BLaER1 (cell line): ENCODE measurements around the gene ACAP3.
A peak's percentile ranks its signal among the peaks of the same experiment; 100 is the strongest.

Experiments
- H3K27ac ChIP-seq: shearing (Covaris generic); formaldehyde crosslinking; 2 replicates; pipeline ENCODE4 v1.8.1; 2022
- H3K27me3 ChIP-seq: shearing (Covaris generic); formaldehyde crosslinking; 2 replicates; pipeline ENCODE4 v1.8.1; 2022
- H3K36me3 ChIP-seq: shearing (Covaris generic); formaldehyde crosslinking; 2 replicates; pipeline ENCODE4 v1.8.1; 2022
- H3K4me1 ChIP-seq: shearing (Covaris generic); formaldehyde crosslinking; 2 replicates; pipeline ENCODE4 v1.8.1; 2022
- H3K4me2 ChIP-seq: shearing (Covaris generic); formaldehyde crosslinking; 2 replicates; pipeline ENCODE4 v1.8.1; 2022
- H3K4me3 ChIP-seq: shearing (Covaris generic); formaldehyde crosslinking; 2 replicates; pipeline ENCODE4 v1.8.1; 2022
- H3K9ac ChIP-seq: shearing (Covaris generic); formaldehyde crosslinking; 2 replicates; pipeline ENCODE4 v1.8.1; 2022
- H3K9me3 ChIP-seq: shearing (Covaris generic); formaldehyde crosslinking; 2 replicates; pipeline ENCODE4 v1.8.1; 2022
- H4K20me1 ChIP-seq: shearing (Covaris generic); formaldehyde crosslinking; 2 replicates; pipeline ENCODE4 v1.8.1; 2022
- Cebpa-rat ChIP-seq: shearing (Covaris generic); IDR thresholded peaks from 2 replicates; pipeline ENCODE4 v1.8.1; 2022

Gene ACAP3

DNA sequence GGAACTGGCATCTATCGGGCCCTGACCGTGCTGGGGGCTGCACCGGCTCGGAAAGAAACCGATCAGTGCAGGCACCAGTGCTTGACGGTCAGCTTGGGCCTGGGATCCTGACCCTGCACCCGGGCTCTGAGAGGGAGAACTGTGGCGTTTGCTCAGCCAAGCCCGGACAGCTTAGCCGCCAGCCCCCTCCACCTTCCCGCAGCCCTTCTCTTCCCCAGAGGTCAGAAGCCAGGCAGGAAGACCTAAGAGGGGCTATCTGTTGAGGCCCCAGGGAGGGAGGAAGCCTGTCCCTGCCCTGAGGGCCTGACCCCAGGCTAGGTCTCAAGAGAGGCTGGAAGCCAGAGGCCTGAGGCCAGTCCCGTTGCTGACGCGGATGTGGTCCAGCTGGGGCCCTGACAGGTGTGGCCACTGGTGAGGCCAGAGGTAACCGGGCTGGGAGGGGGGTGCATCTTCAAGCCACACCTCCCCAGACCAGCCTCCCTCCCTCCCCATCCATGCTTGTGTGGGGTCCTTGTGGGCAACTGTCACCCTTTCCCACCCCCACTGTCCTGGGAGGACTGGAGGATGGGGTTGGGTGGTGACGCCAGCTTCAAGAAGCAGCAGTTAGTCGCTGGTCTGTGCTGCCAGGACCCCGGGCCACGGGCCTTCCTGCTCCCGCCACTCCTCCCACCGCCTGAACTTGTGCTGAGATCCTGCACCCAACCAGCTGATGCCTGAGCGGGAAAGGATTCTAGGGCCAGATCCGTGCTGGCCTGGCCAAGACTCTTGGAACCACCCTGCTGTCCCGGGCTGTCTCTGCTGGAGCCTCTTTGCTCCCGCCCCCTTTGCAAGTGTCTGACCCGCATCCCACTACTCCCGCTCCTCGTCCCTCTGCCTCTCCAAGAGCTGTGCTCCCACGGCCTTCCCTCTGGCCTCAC is 44.0 kb upstream of the ACAP3 start:
- H3K4me3 ChIP-seq = no peak overlapping the region; the same call in 1 of the 2 replicates

DNA sequence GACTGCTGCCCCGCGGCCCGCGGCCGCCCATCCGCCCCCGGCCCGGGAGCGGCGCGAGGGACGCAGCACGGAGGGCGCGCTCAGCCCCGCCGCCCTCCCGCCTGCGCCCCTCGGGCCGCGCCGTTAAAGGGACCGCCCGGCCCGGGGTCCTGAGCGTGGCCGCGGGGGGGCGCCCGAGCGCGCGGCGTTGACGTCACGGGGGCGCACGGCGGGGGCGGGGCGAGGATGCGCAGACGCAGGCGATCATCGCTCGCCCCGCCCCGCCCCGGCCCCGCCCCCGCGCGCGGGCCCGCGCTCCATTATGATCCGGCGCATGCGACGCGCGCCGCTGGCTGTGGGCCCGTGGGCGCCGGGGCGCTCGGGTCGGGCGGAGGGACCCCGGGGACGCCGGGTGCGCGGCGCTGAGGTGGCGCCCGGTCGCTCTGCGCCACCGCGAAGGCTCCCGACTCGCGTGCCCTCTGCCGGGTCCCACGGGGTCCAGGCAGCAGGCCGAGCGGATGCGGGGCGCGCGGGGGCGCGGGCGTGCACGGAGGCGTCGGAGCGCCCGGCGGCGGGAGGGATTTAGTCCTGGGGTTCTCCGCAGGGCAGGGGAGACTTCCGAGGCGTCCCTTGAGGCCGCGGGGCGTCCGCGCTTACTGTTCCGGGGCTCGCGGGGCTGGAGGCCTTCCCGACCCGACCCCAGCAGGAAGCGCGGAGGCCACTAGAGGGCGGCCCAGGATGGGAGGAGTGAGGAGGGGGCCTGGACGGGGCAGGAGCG is 41.7 kb upstream of the ACAP3 start, which contains the start of gene DVL1:
Gene DVL1 (minus strand): TSS at position 163 of the 757 bp plus-strand sequence. CDS start 353 bp downstream, outside the sequence.
- Histone ChIP-seq H3K27ac (peak within 1 kb of the TSS; percentile 95), H3K4me2 (peak within 1 kb of the TSS; percentile 99), H4K20me1 (peaks cover 73% of the 10 kb centered on the region), H3K4me3 (peak within 1 kb of the TSS; percentile 95), H3K9ac (peak within 1 kb of the TSS; percentile 93), H3K9me3 (no peaks in the 10 kb centered on the region), H3K36me3 (no peaks in the 10 kb centered on the region), H3K27me3 (peaks cover 26% of the 10 kb centered on the region), H3K4me1 (peaks cover 73% of the 10 kb centered on the region)
- TF ChIP-seq Cebpa-rat = no peak

More for the DNA sequence above, 44.0 kb upstream of the ACAP3 start:
- Histone ChIP-seq H3K36me3 (no peaks in the 10 kb centered on the region), H3K27ac (no peak overlapping the region), H3K9ac (no peak overlapping the region), H4K20me1 (peaks cover 52% of the 10 kb centered on the region), H3K27me3 (peaks cover 37% of the 10 kb centered on the region), H3K9me3 (no peaks in the 10 kb centered on the region), H3K4me1 (peaks cover 55% of the 10 kb centered on the region), H3K4me2 (peak overlapping the region; percentile 81)
- TF ChIP-seq Cebpa-rat = no peak

DNA sequence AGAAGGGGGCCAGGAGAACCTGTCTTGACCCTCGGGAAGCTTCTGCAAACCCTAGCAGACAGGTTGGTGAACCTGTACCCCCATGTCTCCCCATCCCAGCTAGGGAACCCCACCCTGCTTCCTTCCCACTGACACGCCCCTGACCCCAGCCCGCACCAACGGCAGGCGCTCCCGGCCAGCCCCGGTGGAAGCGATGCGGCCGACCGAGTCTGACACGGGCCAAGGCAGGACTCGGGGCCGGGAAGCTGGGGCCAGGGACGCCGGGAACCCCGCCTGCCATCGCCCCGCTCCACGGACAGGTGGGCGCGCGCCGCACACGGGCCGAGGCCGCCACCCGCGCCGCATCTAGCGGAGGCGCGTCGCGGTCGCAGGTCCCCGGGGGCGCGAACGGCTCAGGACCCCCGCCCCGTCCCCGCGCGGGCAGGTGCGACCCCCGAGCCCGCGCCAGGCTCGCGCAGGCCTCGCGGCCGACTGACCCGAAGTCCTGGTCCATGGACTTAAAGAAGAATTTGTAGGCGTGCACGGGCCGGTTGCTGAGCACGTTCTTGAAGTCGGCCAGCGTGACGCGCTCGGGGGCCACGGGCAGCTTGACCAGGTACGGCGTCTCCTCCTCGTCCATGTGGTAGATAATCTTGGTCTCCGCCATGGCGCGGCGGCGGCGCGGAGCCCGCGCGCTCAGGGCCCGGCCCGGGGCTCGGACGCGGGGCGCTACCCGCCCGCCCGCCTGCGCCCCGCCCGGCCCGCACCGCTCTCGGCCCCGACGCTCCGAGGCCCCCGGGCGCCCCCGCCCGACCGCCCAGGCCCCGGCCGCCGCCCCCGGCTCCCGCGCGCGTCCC is 40.9 kb upstream of the ACAP3 start:
- Histone ChIP-seq H4K20me1 (peaks cover 74% of the 10 kb centered on the region), H3K4me1 (peaks cover 73% of the 10 kb centered on the region), H3K9me3 (no peaks in the 10 kb centered on the region)

DNA sequence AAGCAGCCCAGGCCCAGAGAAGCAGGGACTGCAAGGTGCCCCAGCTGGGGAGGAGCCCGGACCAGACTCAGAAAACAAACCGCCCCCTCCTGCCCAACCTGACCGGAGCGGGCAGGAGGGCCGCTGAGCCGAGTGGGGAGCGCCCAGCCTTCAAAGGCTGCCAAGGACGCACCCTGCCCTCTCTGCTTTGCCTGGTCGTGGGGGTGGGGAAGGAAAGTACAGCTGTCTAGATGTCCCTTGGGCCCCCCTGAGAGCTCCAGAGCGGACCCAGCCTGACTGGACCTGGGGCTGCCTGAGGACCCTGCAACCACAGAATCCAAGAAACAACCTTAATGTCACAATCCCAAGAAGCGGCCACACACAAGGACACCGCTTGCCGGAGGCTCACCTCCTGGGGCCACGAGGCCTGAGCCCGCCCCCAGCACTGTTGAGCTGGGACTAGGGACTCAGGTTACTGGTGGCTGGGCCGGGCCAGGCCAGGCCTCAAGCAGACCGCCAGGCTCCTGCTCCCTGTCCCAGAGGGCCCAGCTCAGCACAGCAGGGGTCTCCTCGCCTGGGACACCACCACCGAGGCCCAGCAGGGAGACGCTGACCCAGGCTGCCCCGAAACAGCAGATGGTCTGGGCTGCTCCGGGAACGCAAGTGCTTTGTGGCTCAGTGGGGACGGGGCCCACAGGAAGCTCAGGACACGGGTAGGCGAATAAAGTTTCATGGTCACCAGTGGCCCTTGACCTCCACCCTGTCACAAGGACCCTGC is 40.1 kb upstream of the ACAP3 start:
- Histone ChIP-seq H4K20me1 (peaks cover 74% of the 10 kb centered on the region), H3K4me3 (peak overlapping the region; percentile 95), H3K27me3 (peaks cover 10% of the 10 kb centered on the region), H3K4me2 (peak overlapping the region; percentile 99), H3K9me3 (no peaks in the 10 kb centered on the region), H3K9ac (peak overlapping the region; percentile 91), H3K4me1 (peaks cover 73% of the 10 kb centered on the region), H3K36me3 (no peaks in the 10 kb centered on the region), H3K27ac (peak overlapping the region; percentile 83)
- no peak for TF ChIP-seq Cebpa-rat

More for the DNA sequence above, 40.9 kb upstream of the ACAP3 start:
- Histone ChIP-seq H3K27me3 (peaks cover 18% of the 10 kb centered on the region), H3K27ac (peak overlapping the region; percentile 83), H3K4me3 (peak overlapping the region; percentile 95), H3K4me2 (peak overlapping the region; percentile 99), H3K36me3 (no peaks in the 10 kb centered on the region), H3K9ac (peak overlapping the region; percentile 91)
- no peak for TF ChIP-seq Cebpa-rat

DNA sequence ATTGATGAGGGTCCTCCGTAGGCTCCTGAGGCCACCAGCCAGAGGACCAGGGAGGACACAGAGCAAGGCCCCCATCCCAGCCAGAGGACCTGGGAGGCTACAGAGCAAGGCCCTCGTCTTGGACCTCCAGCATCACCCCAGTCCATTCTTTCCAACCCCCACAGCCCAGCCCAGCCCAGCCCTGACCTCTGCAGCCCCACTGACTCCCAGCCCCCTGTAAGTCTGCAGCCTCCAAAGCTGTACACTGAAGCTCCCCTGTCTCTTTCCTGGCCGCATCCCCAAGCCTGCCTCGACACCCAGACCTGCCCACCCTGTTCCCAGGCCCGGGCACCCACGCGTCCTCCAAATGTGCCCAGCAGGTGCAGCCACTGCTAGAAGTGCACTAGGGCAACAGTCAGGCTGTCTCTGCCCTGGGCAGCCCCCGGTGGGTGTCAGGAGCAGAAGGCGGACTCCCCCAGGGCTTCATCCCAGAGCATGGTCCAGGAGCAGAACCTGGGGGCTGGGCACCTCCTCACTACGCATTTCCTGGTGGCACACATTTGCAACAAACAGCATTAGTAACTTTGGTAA is 39.4 kb upstream of the ACAP3 start:
- H4K20me1 ChIP-seq = peaks cover 74% of the 10 kb centered on the region

DNA sequence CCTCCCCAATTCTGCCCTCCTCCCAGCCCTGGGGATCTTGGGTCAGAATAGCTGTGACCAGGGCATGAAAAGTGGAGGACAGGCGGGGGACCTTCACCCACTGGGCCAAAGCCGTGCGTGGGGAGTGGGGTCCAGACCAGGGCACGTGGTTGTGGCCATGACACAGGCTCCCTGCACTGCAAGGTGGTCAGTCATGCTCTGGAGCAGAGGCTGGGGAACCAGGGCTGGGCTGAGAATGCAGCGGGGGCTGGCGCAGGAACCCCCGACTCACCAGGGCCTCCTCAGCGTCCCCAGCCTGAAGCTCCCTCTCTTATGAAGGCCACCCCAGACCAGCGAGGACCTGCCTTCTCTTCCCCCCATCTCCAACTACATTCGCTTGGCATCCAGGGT is 38.8 kb upstream of the ACAP3 start:
- Histone ChIP-seq H3K4me2 (peak overlapping the region; percentile 99), H3K9ac (no peak overlapping the region), H4K20me1 (peaks cover 74% of the 10 kb centered on the region), H3K36me3 (peaks cover 7% of the 10 kb centered on the region), H3K4me3 (no peak overlapping the region), H3K4me1 (peaks cover 69% of the 10 kb centered on the region), H3K9me3 (no peaks in the 10 kb centered on the region), H3K27ac (no peak overlapping the region), H3K27me3 (no peaks in the 10 kb centered on the region; the same call in 1 of the 2 replicates)
- no peak for TF ChIP-seq Cebpa-rat

More for the DNA sequence above, 39.4 kb upstream of the ACAP3 start:
- H3K27ac ChIP-seq = peak overlapping the region; percentile 83
- peak overlapping the region; percentile 95 for H3K4me3 ChIP-seq
- H3K27me3 ChIP-seq = peaks cover 3% of the 10 kb centered on the region
- peaks cover under 1% of the 10 kb centered on the region for H3K36me3 ChIP-seq
- H3K9me3 ChIP-seq = no peaks in the 10 kb centered on the region
- H3K4me1 ChIP-seq = peaks cover 73% of the 10 kb centered on the region
- peak overlapping the region; percentile 91 for H3K9ac ChIP-seq
- no peak for TF ChIP-seq Cebpa-rat
- H3K4me2 ChIP-seq = peak overlapping the region; percentile 99

DNA sequence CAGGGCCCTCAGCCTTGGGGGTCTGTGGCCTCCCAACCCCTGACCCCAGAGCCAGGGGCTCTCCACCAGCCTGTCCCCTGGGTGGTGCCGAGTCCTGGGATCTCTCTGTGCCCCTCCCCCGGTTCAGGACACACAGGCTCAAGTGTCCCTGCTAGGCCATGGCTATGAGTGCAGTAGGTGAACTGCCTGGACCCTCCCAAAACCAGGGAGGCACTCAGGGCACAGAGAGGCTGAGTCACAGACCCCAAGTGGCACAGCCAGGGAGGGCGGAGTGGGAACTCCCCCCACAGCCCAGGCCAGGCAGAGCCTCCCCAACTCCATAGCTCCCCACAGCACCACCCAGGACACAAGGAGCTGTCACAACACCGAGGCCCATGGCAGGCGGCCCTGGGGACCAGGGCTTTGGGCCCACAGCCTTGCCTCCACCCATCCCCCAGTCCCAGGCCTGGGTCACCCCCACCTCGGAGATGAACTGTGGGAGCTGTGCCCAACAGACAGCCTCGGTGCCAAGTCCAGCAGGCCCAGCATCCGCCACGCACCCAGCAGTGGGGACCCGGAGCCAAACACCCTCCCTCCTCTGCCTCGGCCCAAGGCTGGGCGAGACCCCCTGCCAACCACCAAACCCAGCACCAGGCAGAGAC is 38.2 kb upstream of the ACAP3 start:
- no peak for TF ChIP-seq Cebpa-rat
- Histone ChIP-seq H3K36me3 (peaks cover 12% of the 10 kb centered on the region), H4K20me1 (peaks cover 78% of the 10 kb centered on the region), H3K9ac (0 out of 2 replicates have a peak overlapping the region, but pooled peaks have one; percentile 40), H3K27ac (peak overlapping the region; percentile 51; the same call in 1 of the 2 replicates), H3K9me3 (no peaks in the 10 kb centered on the region), H3K27me3 (no peaks in the 10 kb centered on the region), H3K4me2 (peak overlapping the region; percentile 99), H3K4me1 (peaks cover 67% of the 10 kb centered on the region), H3K4me3 (no peak overlapping the region)

DNA sequence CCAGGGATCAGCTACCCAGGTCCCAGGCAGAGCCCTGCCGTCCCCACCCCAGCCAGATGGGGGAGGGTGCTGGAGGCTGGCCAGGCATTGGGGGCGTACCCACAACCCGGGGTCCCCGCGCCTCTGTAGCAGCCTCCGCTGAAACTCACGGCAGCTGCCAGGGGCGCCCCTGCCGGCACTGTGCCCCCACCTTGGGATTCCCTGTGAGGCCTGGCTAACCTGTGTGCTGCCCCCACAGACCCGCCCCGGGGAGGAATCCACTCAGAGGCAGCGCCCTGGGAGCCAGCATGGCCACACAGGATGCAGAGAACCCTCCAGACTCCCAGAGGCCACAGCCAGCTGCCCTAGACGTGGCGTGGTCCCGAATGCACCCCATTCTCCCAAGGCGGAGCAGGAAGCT is 37.7 kb upstream of the ACAP3 start:
- H3K4me2 ChIP-seq = peak overlapping the region; percentile 99
- H3K4me1 ChIP-seq = peaks cover 67% of the 10 kb centered on the region
- no peaks in the 10 kb centered on the region for H3K9me3 ChIP-seq
- 0 out of 2 replicates have a peak overlapping the region, but pooled peaks have one; percentile 40 for H3K9ac ChIP-seq
- TF ChIP-seq Cebpa-rat = no peak
- peaks cover 84% of the 10 kb centered on the region for H4K20me1 ChIP-seq
- peak overlapping the region; percentile 51; the same call in 1 of the 2 replicates for H3K27ac ChIP-seq
- H3K36me3 ChIP-seq = peaks cover 18% of the 10 kb centered on the region
- no peaks in the 10 kb centered on the region for H3K27me3 ChIP-seq
- no peak overlapping the region for H3K4me3 ChIP-seq
